GM10266 (cell line): ENCODE data around the gene SLC35D1.

ENCODE experiments used
- DNase-seq: peaks from one replicate; pipeline ENCODE4 v3.0.0; 2012; ENCODE audit errors: extremely low spot score
- CTCF ChIP-seq: IDR thresholded peaks from 2 replicates; pipeline ENCODE4 v1.5.1; 2012; ENCODE audit warnings: mild to moderate bottlenecking, low read depth; ENCODE audit not compliant: control insufficient read depth, insufficient read depth; ENCODE audit errors: missing control alignments

The SLC35D1 gene

GRCh38 chr1:67051196-67051595, 2.8 kb downstream of the SLC35D1 start:
- no peak for TF ChIP-seq CTCF
- DNase-seq: no peak

- TF ChIP-seq CTCF: no peak
- no peak for DNase-seq
Measured at GRCh38 chr1:67044631-67045270, 9.2 kb downstream of the SLC35D1 start.

- no peak for TF ChIP-seq CTCF
- DNase-seq: no peak
Measured at GRCh38 chr1:67043366-67043765, 10.6 kb downstream of the SLC35D1 start.

GRCh38 chr1:67041841-67042503, 12.0 kb downstream of the SLC35D1 start:
- no peak for TF ChIP-seq CTCF
- no peak for DNase-seq

GRCh38 chr1:67040405-67040804, 13.5 kb downstream of the SLC35D1 start:
- no peak for TF ChIP-seq CTCF

GRCh38 chr1:67031859-67032247, 22.1 kb downstream of the SLC35D1 start:
- DNase-seq: no peak
- TF ChIP-seq CTCF: no peak

More at GRCh38 chr1:67040405-67040804, 13.5 kb downstream of the SLC35D1 start:
- DNase-seq: no peak

- no peak for TF ChIP-seq CTCF
- no peak for DNase-seq
Measured at GRCh38 chr1:67031121-67031858, 22.7 kb downstream of the SLC35D1 start.
